ENCODE data around the gene PSMC2.

The PSMC2 gene
- 93.6 to 188 (median 141) reads per million in 17 experiments for total RNA-seq

- DNase-seq = peak; percentile 89 to 93 (median 91)
These were observed at the start of gene PSMC2 for GRCh38 chr7:103347507-103348267. PSMC2 (plus strand) TSS chr7:103347643; CDS start chr7:103347712, 69 bp downstream.

- no peak for DNase-seq
These were observed 49.6 kb upstream of the PSMC2 start for GRCh38 chr7:103297837-103298179.

- DNase-seq = peak in 2 of 4 experiments; percentile 16 to 33
These were observed 47.8 kb upstream of the PSMC2 start for GRCh38 chr7:103299660-103300059.

GRCh38 chr7:103301441-103301840 lies 46.0 kb upstream of the PSMC2 start:
- peak in 2 of 4 experiments; percentile 6 to 10 for DNase-seq

GRCh38 chr7:103307503-103308231 lies 39.8 kb upstream of the PSMC2 start:
- DNase-seq = peak in 1 of 4 experiments; percentile 7

GRCh38 chr7:103314852-103315251 lies 32.6 kb upstream of the PSMC2 start:
- DNase-seq = no peak

- no peak for DNase-seq
These were observed 31.0 kb upstream of the PSMC2 start for GRCh38 chr7:103316380-103316941.

- DNase-seq = no peak
These were observed 30.4 kb upstream of the PSMC2 start for GRCh38 chr7:103317009-103317408.

- DNase-seq = peak in 1 of 4 experiments; percentile 41
These were observed 21.7 kb upstream of the PSMC2 start for GRCh38 chr7:103325744-103326143.

- DNase-seq = peak; percentile 42 to 67 (median 55)
These were observed 10.7 kb upstream of the PSMC2 start for GRCh38 chr7:103336761-103337160.

- no peak for DNase-seq
These were observed 8.6 kb upstream of the PSMC2 start for GRCh38 chr7:103338864-103339263.

GRCh38 chr7:103341466-103341865 lies 6.0 kb upstream of the PSMC2 start:
- DNase-seq = no peak

- DNase-seq = no peak
These were observed 4.1 kb upstream of the PSMC2 start for GRCh38 chr7:103343332-103343731.

GRCh38 chr7:103343758-103344452 lies 3.5 kb upstream of the PSMC2 start:
- peak; percentile 40 to 63 (median 54) for DNase-seq

GRCh38 chr7:103344453-103345149 lies 2.8 kb upstream of the PSMC2 start, which contains the start of gene DNAJC2:
DNAJC2 (minus strand) TSS chr7:103344767; CDS start chr7:103344622, 145 bp downstream.
- DNase-seq = peak; percentile 91 to 95 (median 93)

- no peak for DNase-seq
These were observed 1.0 kb upstream of the PSMC2 start for GRCh38 chr7:103346396-103346795.

- DNase-seq = peak in 2 of 4 experiments; percentile 4 to 13
These were observed 1.0 kb downstream of the PSMC2 start for GRCh38 chr7:103348452-103348851.

- no peak for DNase-seq
These were observed 1.5 kb downstream of the PSMC2 start for GRCh38 chr7:103348959-103349358.

- DNase-seq = peak in 2 of 4 experiments; percentile 39 to 42
These were observed 2.4 kb downstream of the PSMC2 start for GRCh38 chr7:103349805-103350204.

GRCh38 chr7:103369432-103369831 lies 22.0 kb downstream of the PSMC2 start:
- DNase-seq = no peak

- DNase-seq = no peak
These were observed 26.6 kb downstream of the PSMC2 start for GRCh38 chr7:103373866-103374643.

Data from suppressor macrophage (primary cell).